Fibroblast of pulmonary artery (primary cell): ENCODE data around the gene STH.

ENCODE experiments used
- DNase-seq: peaks from one replicate; pipeline ENCODE4 v3.0.0-alpha.2; 2010; ENCODE audit warnings: low read depth
- H3K4me3 ChIP-seq: replicated peaks from 2 replicates; pipeline ENCODE4 v1.5.1; 2011; ENCODE audit warnings: low read depth, mild to moderate bottlenecking, control low read depth, low read length, moderate library complexity
- CTCF ChIP-seq: IDR thresholded peaks from 2 replicates; pipeline ENCODE4 v1.5.1; 2011; ENCODE audit warnings: mild to moderate bottlenecking, control low read depth, low read length, inconsistent platforms; ENCODE audit errors: missing control alignments

STH gene

GRCh38 chr17:46030752-46031151 lies 31.7 kb downstream of the STH start:
- TF ChIP-seq CTCF = no peak
- H3K4me3 ChIP-seq = no peak overlapping the region
- no peak for DNase-seq

GRCh38 chr17:46031440-46031839 lies 32.4 kb downstream of the STH start:
- no peak for DNase-seq
- no peak for TF ChIP-seq CTCF
- no peak overlapping the region for H3K4me3 ChIP-seq

DNA sequence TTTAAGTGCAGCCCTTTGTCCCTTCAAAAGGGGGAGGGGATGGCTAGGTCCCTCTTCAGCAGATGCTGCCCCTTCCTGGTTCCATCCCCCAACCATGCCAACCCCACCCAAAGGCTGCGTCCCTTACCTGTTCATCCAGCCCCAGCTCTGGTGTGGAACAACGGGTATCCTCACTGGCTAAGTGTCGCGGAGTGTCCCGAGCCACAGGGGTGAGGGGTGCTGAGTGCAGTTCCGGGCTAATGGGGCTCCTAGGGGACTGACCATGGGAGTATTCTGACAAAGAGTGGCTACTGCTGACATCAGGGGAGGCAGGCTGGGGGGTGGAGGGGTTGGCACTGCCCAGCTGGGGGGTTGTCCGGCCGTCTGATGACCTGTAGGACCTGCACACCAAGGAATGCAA lies 32.9 kb downstream of the STH start:
- no peak overlapping the region for H3K4me3 ChIP-seq
- DNase-seq = no peak
- TF ChIP-seq CTCF = no peak

DNA sequence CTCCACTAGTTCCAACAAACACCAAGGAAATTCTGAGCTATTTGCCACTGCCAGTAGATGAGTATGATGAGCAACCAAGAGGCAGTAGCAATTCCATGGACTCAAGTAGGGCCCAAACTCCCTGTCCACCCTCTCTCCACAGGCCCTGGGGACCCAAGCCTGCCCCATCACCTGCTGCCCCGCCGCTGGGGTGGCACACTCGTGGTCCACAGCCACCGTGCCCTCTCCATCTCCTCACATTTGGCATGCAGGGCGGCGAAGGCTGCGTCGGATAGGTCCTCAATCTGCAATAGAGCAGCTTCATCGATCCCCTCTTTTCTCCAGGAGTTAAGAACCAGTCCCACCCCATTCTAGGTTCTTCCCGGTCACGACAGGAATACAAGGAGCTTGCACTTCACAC lies 33.9 kb downstream of the STH start:
- TF ChIP-seq CTCF = no peak
- H3K4me3 ChIP-seq = no peak overlapping the region

DNA sequence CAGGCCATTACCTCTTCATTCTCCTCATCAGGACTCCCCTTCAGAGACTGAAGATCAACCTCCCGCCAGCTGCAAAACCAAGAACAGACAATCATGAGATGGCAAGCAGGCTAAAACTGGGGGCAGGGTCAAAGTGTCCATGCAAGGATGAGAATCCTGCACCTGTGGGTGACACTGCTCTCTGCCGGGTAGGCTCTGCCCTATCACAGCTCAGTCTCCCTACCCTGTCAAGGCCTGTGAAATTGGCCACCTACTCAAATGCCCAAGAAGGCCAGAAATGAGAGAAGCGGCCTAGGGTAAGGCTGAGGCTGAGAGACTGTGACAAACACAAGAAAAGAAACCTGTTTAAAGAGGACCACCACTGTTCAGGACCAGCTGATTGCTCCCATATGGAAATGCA lies 34.3 kb downstream of the STH start:
- TF ChIP-seq CTCF = no peak
- no peak for DNase-seq

More for the DNA sequence above, 33.9 kb downstream of the STH start:
- no peak for DNase-seq

GRCh38 chr17:46035112-46035818 lies 36.2 kb downstream of the STH start:
- no peak for TF ChIP-seq CTCF
- H3K4me3 ChIP-seq = no peak overlapping the region
- peak; percentile 34 for DNase-seq

More for the DNA sequence above, 34.3 kb downstream of the STH start:
- H3K4me3 ChIP-seq = no peak overlapping the region

DNA sequence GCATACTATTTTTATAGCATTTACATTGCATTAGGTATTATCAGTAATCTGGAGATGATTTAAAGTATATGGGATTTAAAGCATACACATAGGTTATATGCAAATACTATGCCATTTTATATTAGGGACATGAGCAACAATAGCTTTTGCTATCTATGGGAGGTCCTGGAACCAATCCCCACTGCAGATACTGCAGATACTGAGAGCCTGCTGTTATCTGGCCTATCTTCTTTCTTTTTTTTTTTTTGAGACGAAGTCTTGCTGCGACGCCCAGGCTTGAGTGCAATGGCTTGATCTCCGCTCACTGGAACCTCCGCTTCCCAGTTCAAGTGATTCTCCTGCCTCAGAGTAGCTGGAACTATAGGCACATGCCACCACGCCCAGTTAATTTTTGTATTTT lies 37.4 kb downstream of the STH start:
- H3K4me3 ChIP-seq = no peak overlapping the region
- DNase-seq = no peak
- no peak for TF ChIP-seq CTCF
